PC-3 (cell line): ENCODE measurements around the gene PICALM.

Experiments
- CTCF ChIP-seq: fragments of 300-600 bp; sonication (generic); conservative IDR thresholded peaks from 2 replicates; pipeline ENCODE4 v1.5.1; 2017; ENCODE audit warnings: antibody characterized with exemption, low read depth, mild to moderate bottlenecking, low read length
- EZH2 ChIP-seq: fragments of 300-600 bp; sonication (generic); IDR thresholded peaks from one replicate; pipeline ENCODE4 v1.6.1; 2017; ENCODE audit warnings: antibody characterized with exemption, mild to moderate bottlenecking, low read length; ENCODE audit not compliant: unreplicated experiment

- no peak for TF ChIP-seq CTCF
- TF ChIP-seq EZH2 = no peak
Measured at GRCh38 chr11:85949798-85950197, 119.1 kb downstream of the PICALM start.
